HCT116 (cell line): ENCODE measurements around the gene PREP. TPM values are rescaled to one million over a fixed set of nuclear protein-coding genes. Genes with fewer than 3 reads are reported as not detected.

Experiments
- ATAC-seq: fragments of 200-7000 bp; cut with Tn5 transposase; 2 replicates; pipeline ENCODE4 v1.9.1; 2020; ENCODE audit warnings: mild to moderate bottlenecking, moderate library complexity
- BruUV-seq: library from RNA; stranded (reverse); fragments of 400-500 nt; replicated peaks from 2 replicates; lab custom pipeline; 2021; lab: Mats Ljungman, UMichigan
- CTCF ChIA-PET: fragments of 300-600 bp; sonication (Branson Sonifier 250); formaldehyde crosslinking; loops from one replicate; lab custom pipeline; 2021; ENCODE audit warnings: antibody characterized with exemption; lab: Charles Lee
- POLR2A ChIA-PET: fragments of 300-600, 350-600 bp; sonication (Branson Sonifier 250); formaldehyde crosslinking; loops from one replicate; lab custom pipeline; 2021; ENCODE audit warnings: antibody characterized with exemption; lab: Charles Lee
- RAD21 ChIA-PET, 2 experiments: fragments of 300-600 bp; sonication (Branson Sonifier 250); formaldehyde crosslinking; loops; one replicate each; lab custom pipeline; 2023; ENCODE audit warnings: low total read pairs in 2 of 2; ENCODE audit not compliant: uncharacterized antibody in 2 of 2, unreplicated experiment in 2 of 2, low non-redundant PET in 1 of 2; lab: Charles Lee
- DNase-seq: peaks from one replicate; pipeline ENCODE4 v3.0.0-alpha.2; 2010; ENCODE audit warnings: low read depth, low spot score
- H2AFZ ChIP-seq: fragments of 200-600 bp; shearing (Covaris generic), sonication (generic); 2 replicates; pipeline ENCODE4 v1.6.1; 2017; ENCODE audit warnings: low read depth, mixed run types, mixed read lengths, antibody characterized with exemption, low read length; ENCODE audit not compliant: poor library complexity, severe bottlenecking
- H3K27ac ChIP-seq: 2 replicates; pipeline ENCODE4 v1.5.1; 2012; ENCODE audit warnings: low read depth, low read length
- H3K27me3 ChIP-seq: fragments of 200-600 bp; sonication (generic); 2 replicates; pipeline ENCODE4 v1.6.1; 2016; ENCODE audit warnings: mixed run types, low read length, mixed read lengths; ENCODE audit not compliant: insufficient read depth
- H3K36me3 ChIP-seq, 2 experiments: fragments of 200-500 bp in 1 of 2; fragments of 200-600 bp in 1 of 2; sonication (Bioruptor generic) in 1 of 2; sonication (generic) in 1 of 2; 2 replicates each; pipeline versions ENCODE4 v1.5.1 to v1.6.1; 2014 to 2016; ENCODE audit warnings: low read length in 2 of 2, inconsistent platforms in 1 of 2, mixed read lengths in 1 of 2, mixed run types in 1 of 2; ENCODE audit not compliant: insufficient read depth in 2 of 2, control insufficient read depth in 1 of 2
- H3K4me1 ChIP-seq, 2 experiments: fragments of 200-600 bp in 1 of 2; sonication (generic) in 1 of 2; 2 replicates each; pipeline versions ENCODE4 v1.5.1 to v1.6.1; 2012 to 2017; ENCODE audit warnings: low read length in 2 of 2, inconsistent platforms in 1 of 2, mild to moderate bottlenecking in 1 of 2, mixed read lengths in 1 of 2, mixed run types in 1 of 2, moderate library complexity in 1 of 2; ENCODE audit not compliant: insufficient read depth in 2 of 2, control insufficient read depth in 1 of 2
- H3K4me2 ChIP-seq: fragments of 200-600 bp; sonication (generic); 2 replicates; pipeline ENCODE4 v1.6.1; 2017; ENCODE audit warnings: mixed run types, low read length, mixed read lengths
- H3K4me3 ChIP-seq, 2 experiments: fragments of 200-600 bp in 1 of 2; sonication (generic) in 1 of 2; replicated peaks in 1 of 2; 2 replicates each; pipeline ENCODE4 v1.5.1; 2011 to 2016; ENCODE audit warnings: low read length in 2 of 2, control low read depth in 1 of 2, low read depth in 1 of 2, mild to moderate bottlenecking in 1 of 2, mixed read lengths in 1 of 2, mixed run types in 1 of 2
- H3K79me2 ChIP-seq: fragments of 200-600 bp; sonication (generic); 2 replicates; pipeline ENCODE4 v1.6.1; 2017; ENCODE audit warnings: mild to moderate bottlenecking, mixed run types, low read length, moderate library complexity, mixed read lengths; ENCODE audit not compliant: insufficient read depth
- H3K9ac ChIP-seq: fragments of 200-600 bp; sonication (generic); 2 replicates; pipeline ENCODE4 v1.6.1; 2016; ENCODE audit warnings: low read length, mixed read lengths
- H3K9me2 ChIP-seq: fragments of 200-600 bp; sonication (generic), shearing (Covaris generic); 2 replicates; pipeline ENCODE4 v1.6.1; 2017; ENCODE audit warnings: mixed run types, mild to moderate bottlenecking, moderate library complexity; ENCODE audit not compliant: insufficient read depth
- H3K9me3 ChIP-seq, 2 experiments: fragments of 200-500 bp in 1 of 2; fragments of 200-600 bp in 1 of 2; sonication (Bioruptor generic) in 1 of 2; sonication (generic) in 1 of 2; 2 replicates each; pipeline ENCODE4 v1.6.1; 2014 to 2017; ENCODE audit warnings: low read length in 2 of 2, mixed read lengths in 2 of 2, inconsistent platforms in 1 of 2, low read depth in 1 of 2, mild to moderate bottlenecking in 1 of 2, mixed run types in 1 of 2, moderate library complexity in 1 of 2; ENCODE audit not compliant: control insufficient read depth in 1 of 2, insufficient read depth in 1 of 2
- H4K20me1 ChIP-seq: fragments of 200-600 bp; sonication (generic), shearing (Covaris generic); 2 replicates; pipeline ENCODE4 v1.6.1; 2017; ENCODE audit warnings: mixed run types, mild to moderate bottlenecking, moderate library complexity; ENCODE audit not compliant: insufficient read depth
- ATF3 ChIP-seq: IDR thresholded peaks from 2 replicates; pipeline ENCODE4 v1.6.1; 2012
- CBX3 ChIP-seq: IDR thresholded peaks from 2 replicates; pipeline ENCODE4 v1.6.1; 2012; ENCODE audit warnings: low read depth
- CEBPB ChIP-seq: IDR thresholded peaks from 2 replicates; pipeline ENCODE4 v1.6.1; 2012; ENCODE audit warnings: low read depth
- CTCF ChIP-seq, 3 experiments: fragments of 200-600 bp in 1 of 3; sonication (generic) in 1 of 3; IDR thresholded peaks in 2 of 3; conservative IDR thresholded peaks in 1 of 3; 2 replicates each; pipeline ENCODE4 v1.5.1; 2012 to 2017; ENCODE audit warnings: low read depth in 2 of 3, low read length in 2 of 3, antibody characterized with exemption in 1 of 3, borderline replicate concordance in 1 of 3, control low read depth in 1 of 3, mild to moderate bottlenecking in 1 of 3, mixed read lengths in 1 of 3, mixed run types in 1 of 3, moderate library complexity in 1 of 3; ENCODE audit not compliant: insufficient read depth in 1 of 3
- EGR1 ChIP-seq: IDR thresholded peaks from 2 replicates; pipeline ENCODE4 v1.6.1; 2012; ENCODE audit warnings: low read depth
- FOSL1 ChIP-seq: IDR thresholded peaks from 2 replicates; pipeline ENCODE4 v1.6.1; 2012; ENCODE audit warnings: low read depth
- JUND ChIP-seq: IDR thresholded peaks from 2 replicates; pipeline ENCODE4 v1.6.1; 2012
- MAX ChIP-seq: IDR thresholded peaks from 2 replicates; pipeline ENCODE4 v1.6.1; 2012
- POLR2AphosphoS5 ChIP-seq: IDR thresholded peaks from 2 replicates; pipeline ENCODE4 v1.6.1; 2011; ENCODE audit warnings: mild to moderate bottlenecking, low read depth, low read length, moderate library complexity
- RAD21 ChIP-seq: IDR thresholded peaks from 2 replicates; pipeline ENCODE4 v1.6.1; 2012; ENCODE audit warnings: low read depth, mild to moderate bottlenecking
- REST ChIP-seq: IDR thresholded peaks from 2 replicates; pipeline ENCODE4 v1.6.1; 2012; ENCODE audit warnings: low read depth
- SP1 ChIP-seq: IDR thresholded peaks from 2 replicates; pipeline ENCODE4 v1.6.1; 2012; ENCODE audit warnings: low read depth
- TCF7L2 ChIP-seq: IDR thresholded peaks from 2 replicates; pipeline ENCODE4 v1.7.0; 2011; ENCODE audit warnings: borderline replicate concordance, inconsistent platforms; ENCODE audit not compliant: insufficient read depth, insufficient read length; ENCODE audit errors: extremely low read depth
- YY1 ChIP-seq: IDR thresholded peaks from 2 replicates; pipeline ENCODE4 v1.6.1; 2011; ENCODE audit warnings: low read length, low read depth, moderate library complexity, mild to moderate bottlenecking; ENCODE audit not compliant: insufficient replicate concordance; ENCODE audit errors: extremely low read depth
- ZBTB33 ChIP-seq: IDR thresholded peaks from 2 replicates; pipeline ENCODE4 v1.6.1; 2011; ENCODE audit warnings: mild to moderate bottlenecking, low read length, moderate library complexity; ENCODE audit not compliant: insufficient replicate concordance; ENCODE audit errors: extremely low read depth
- ZFX ChIP-seq: fragments of 450-650 bp; IDR thresholded peaks from 2 replicates; pipeline ENCODE4 v1.6.1; 2017
- ZNF274 ChIP-seq: fragments of 200-500 bp; sonication (Bioruptor generic); IDR thresholded peaks from 2 replicates; pipeline ENCODE4 v1.6.1; 2014; ENCODE audit warnings: mild to moderate bottlenecking, low read depth, low read length, inconsistent platforms
- intact Hi-C: fragments of 100-400 bp; cut with micrococcal nuclease; formaldehyde crosslinking; loops from 2 replicates; pipeline ENCODE4 v1.10.0; 2022
- total RNA-seq: library from RNA; stranded (reverse); gene quantifications from one replicate; pipeline ENCODE4 v1.2.1, GENCODE V29; 2021; ENCODE audit not compliant: unreplicated experiment

Gene PREP
- total RNA-seq, 1 experiment from 2014 or later: 53.5 TPM

- DNase-seq (peak; percentile 62), ATAC-seq (peak; percentile 82)
- Histone ChIP-seq H3K9ac (no peak overlapping the region), H3K4me2 (peak overlapping the region; percentile 18), H3K79me2 (no peaks in the 10 kb centered on the region), H3K27ac (no peak overlapping the region), H4K20me1 (no peaks in the 10 kb centered on the region), H3K4me3 (no peak overlapping the region), H3K9me2 (no peaks in the 10 kb centered on the region), H3K27me3 (no peaks in the 10 kb centered on the region), H3K36me3 (no peaks in the 10 kb centered on the region), H3K4me1 (peaks cover 12 to 14% of the 10 kb centered on the region in 2 experiments; a peak in 3 of 4 replicates), H2AFZ (peak overlapping the region; percentile 96), H3K9me3 (no peaks in the 10 kb centered on the region)
- TF ChIP-seq ZFX: no peak
- no peak for TF ChIP-seq ATF3
- TF ChIP-seq REST: no peak
- no peak for TF ChIP-seq FOSL1
- no peak for TF ChIP-seq ZNF274
- no peak for TF ChIP-seq JUND
- TF ChIP-seq EGR1: no peak
- TF ChIP-seq CEBPB: no peak
- peak; percentile 63 for TF ChIP-seq RAD21
- TF ChIP-seq CBX3: no peak
- TF ChIP-seq SP1: no peak
- no peak for TF ChIP-seq YY1
- TF ChIP-seq POLR2AphosphoS5: no peak
- no peak for TF ChIP-seq ZBTB33
- peak; percentile 58 to 82 (median 62); a peak in 5 of 6 replicates for TF ChIP-seq CTCF (IDR thresholded peaks at IDR 0.05 in 2 of 3, conservative IDR thresholded peaks at IDR 0.05 in 1 of 3; ENCODE audit: borderline replicate concordance in 1 of 3, insufficient read depth in 1 of 3, low read depth in 2 of 3, low read length in 2 of 3)
- no peak for TF ChIP-seq TCF7L2
- no peak for TF ChIP-seq MAX
- POLR2A ChIA-PET: no interaction called here
- RAD21 ChIA-PET: no interaction called here
- BruUV-seq: no TSS peak
- CTCF ChIA-PET: interaction anchor here (1.6 kb wide), 1 partner anchor 337 kb away, joined by 10 read pairs; no protein-coding TSS in a partner anchor
- intact Hi-C loops: loop anchor here (1.0 to 5.0 kb wide), 2 partner anchors 107 to 337 kb away; no protein-coding TSS in a partner anchor
Observed at GRCh38 chr6:105424175-105424783, 21.4 kb upstream of the PREP start.
